NCI-H524 (cell line): Measurements from ENCODE around the gene PAMR1.

Experiments used
- DNase-seq, 2 experiments: peaks; one replicate each; lab custom pipeline; 2025; lab: John Stamatoyannopoulos, UW

The PAMR1 gene, protein sequence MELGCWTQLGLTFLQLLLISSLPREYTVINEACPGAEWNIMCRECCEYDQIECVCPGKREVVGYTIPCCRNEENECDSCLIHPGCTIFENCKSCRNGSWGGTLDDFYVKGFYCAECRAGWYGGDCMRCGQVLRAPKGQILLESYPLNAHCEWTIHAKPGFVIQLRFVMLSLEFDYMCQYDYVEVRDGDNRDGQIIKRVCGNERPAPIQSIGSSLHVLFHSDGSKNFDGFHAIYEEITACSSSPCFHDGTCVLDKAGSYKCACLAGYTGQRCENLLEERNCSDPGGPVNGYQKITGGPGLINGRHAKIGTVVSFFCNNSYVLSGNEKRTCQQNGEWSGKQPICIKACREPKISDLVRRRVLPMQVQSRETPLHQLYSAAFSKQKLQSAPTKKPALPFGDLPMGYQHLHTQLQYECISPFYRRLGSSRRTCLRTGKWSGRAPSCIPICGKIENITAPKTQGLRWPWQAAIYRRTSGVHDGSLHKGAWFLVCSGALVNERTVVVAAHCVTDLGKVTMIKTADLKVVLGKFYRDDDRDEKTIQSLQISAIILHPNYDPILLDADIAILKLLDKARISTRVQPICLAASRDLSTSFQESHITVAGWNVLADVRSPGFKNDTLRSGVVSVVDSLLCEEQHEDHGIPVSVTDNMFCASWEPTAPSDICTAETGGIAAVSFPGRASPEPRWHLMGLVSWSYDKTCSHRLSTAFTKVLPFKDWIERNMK

DNA sequence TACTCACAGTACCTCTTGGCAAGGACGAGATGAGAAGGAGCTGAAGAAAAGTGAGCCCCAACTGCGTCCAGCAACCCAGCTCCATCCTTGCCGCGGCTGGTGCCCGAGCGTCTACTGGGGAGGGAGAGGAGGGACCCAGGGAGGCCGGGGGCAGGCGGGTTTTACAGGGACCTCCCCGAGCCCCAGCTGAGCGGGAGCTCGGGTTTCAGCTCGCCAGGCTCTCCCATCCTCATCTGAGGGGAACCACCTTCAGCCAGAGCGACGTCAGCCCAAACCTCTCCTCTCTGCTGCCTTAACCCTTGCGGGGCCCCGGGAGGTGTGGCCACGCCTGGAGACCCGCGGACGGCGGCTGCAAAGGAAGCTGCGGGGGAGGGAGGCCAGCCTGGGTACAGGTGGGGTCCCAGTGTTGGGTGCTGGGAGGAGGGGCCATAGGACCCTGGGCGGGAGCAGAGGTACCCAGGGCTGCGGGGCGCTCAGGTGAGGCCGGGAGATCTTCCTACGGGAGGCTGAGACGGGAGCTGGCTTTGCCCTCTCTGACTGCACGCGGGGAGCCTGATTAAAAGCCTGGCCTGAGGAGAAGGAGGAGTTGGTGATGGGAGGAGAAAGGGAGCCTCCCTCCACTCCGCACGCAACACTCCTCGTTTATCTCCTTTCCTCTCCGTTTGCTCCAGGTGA is at the start of gene PAMR1:
Gene PAMR1 (minus strand): TSS at position 116 of the 675 bp plus-strand sequence. CDS start 31 bp downstream, at position 85.
- DNase-seq: peak; percentile 20 to 47

DNA sequence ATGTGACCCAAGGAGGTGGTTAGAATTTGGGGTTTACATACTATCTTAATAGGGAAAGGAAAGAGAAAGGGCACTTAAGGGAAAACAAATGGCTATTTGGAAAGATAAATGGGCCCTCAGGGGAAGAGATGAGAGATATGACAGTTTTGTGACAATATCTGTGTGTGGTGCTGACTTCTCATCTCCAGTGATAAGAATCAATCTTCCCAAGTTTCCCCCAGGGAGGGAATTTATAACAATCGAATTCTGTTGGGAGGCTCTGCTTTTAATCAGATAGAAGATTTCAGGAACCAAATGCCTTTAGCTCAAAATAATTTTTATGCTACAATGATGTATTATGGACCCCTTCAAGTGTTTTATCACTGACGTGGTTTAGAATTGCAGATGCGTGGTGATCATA is 46.3 kb upstream of the PAMR1 start:
- no peak for DNase-seq

DNA sequence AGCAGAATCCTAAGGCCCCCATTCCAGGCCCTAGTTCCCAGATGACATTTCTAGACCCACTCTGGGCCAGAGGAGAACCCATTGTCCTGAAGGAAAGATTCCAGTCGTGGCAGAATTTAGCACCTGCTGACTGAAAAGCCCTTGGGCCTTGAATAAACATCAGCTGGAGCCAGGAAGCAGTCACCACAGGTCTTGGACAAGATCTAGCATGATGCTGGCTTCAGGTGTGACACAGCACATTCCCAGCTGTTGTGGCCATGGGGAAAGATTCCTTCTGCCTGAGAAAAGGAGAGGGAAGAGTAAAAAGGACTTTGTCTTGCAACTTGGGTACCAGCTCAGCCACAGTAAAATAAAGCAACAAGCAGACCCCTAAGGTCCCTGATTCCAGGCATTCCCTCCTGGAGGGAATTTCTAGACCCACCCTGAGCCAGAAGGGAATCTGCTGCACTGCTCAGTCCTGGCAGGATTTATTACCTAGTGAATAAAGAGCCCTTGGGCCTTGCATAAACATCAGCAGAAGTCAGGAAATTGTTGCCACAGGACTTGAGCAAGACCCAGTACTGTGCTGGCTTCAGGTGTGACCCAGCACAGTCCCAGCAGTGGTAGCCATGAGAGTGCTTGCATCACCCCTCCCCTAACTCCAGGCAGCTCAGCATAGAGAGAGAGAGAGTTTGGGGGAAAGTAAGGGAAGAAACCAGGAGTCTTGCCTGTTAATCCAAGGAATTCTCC is 42.5 kb upstream of the PAMR1 start:
- no peak for DNase-seq

DNA sequence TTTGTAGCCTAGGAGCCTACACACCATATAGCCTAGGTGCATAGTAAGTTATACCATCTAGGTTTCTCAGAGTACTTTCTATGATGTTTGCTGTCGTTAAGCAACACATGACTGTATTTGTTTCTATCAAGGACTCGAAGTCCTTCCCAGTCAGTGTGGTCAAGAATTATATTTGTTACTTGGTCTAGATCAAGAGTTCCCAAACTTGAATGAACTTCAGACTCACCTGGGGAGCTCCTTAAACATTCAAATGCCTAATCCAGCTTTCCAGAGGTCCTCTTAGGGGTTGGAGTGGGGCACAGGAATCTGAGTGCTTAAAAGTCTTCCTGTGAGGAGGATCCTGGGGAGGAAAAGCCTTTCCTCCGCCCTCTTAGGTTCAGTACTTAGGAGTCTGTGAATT is 41.5 kb upstream of the PAMR1 start:
- DNase-seq: no peak

DNA sequence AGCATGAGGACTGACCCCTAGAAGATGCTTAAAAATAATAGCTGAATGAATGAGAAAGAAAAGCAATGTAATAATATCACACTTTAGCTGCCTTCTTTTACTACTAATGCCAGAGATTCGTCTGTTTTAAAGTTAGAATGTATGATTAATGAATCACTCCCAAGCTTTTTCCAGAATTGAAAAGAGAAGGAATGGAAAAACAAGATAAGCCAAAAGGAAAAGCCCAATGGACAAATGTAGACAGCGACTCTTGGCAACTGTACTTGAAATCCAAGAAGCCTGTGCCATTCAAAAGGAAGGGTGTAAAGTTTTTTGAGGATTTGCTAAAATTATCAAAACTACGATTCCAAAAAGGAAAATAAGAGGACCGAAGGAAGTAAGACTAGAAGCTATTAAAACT is 40.8 kb upstream of the PAMR1 start:
- DNase-seq: no peak

DNA sequence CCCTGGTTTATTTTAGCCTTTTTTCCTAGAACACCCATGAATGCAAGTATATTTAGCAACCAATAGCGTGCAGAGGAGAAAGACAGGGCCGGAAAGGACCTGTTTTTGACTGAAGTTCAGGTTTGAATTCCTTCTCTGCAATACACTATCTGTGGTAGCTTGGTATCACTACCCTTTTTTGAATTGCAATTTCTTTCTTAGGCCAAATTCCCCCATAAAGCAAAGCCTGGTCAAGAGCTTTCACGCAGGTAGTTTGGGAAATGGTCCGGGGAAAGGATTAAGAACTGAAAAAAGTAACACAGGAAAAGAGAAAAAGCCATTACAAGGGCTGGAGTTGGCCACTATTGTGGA is 38.8 kb upstream of the PAMR1 start:
- DNase-seq: no peak

DNA sequence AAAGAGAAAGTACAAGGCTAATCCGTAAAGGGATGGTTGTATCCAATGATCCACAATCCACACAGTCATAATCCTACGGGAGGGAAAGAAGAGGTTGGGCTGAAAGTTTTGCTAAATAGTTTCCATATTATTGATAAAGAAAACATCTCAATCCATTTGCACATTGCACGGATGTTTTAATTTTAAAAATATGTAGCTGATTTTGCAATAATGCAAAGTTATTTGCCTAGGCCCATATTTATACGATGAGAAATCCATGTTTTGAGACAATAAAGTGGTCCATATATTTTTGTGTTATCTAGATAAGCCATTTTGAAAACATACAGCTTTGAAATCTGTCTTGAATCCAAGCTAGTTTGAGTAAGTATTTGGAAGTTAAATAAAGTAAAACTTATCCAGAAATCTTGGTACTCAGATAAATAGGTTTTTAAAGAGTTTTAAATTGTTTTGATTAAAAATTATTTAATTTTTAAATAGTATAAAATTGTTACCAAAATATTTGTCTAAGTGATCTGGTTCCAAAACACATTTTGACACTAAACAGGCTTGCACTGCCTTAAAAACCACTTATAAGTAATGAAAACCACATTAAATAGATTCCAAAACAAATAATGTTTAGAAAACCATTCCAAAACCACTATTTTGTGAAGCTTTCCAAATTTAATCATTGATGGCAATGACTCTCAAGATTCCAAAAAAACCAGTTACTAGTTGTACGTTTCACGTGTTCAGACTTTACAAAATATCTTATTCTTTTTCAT is 38.2 kb upstream of the PAMR1 start:
- DNase-seq: no peak

DNA sequence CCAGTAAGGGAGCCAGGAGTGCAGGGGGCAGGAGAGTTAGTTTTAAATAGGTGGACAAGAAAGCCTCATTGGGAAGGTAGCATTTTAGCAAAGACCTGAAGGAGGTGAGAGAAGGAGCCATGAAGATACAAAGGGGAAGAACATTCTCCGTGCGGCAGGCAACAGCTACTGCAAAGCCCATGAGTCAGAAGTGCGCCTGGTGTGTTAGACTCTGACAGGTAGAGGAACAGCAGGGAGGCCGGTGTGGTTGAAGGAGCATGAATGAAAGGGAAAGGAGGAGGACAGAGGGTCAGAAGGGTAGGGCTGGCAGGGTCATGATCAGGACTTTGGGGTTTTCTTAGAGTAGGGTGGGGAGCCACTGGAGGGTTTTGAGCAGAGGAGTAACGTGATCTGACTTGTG is 34.5 kb upstream of the PAMR1 start:
- DNase-seq: no peak

DNA sequence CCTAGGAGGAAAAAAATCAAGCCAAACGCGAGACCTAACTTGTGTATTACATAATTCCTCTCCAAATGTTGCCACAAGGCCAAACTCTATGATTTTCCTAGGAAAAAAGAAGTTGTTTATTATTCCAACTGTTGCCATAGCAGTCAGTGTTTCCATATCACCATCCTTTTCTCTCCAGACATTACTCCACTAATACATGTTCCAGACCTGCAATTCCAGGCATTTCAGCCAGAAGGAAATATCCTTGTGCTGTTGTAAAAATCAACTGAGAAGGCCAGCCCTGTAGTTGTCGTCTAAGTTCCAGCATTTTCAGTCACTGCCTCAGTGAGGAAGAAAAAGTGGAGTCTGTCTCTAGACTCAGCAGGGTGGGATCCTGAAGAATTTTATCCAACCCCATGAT is 33.1 kb upstream of the PAMR1 start:
- no peak for DNase-seq

DNA sequence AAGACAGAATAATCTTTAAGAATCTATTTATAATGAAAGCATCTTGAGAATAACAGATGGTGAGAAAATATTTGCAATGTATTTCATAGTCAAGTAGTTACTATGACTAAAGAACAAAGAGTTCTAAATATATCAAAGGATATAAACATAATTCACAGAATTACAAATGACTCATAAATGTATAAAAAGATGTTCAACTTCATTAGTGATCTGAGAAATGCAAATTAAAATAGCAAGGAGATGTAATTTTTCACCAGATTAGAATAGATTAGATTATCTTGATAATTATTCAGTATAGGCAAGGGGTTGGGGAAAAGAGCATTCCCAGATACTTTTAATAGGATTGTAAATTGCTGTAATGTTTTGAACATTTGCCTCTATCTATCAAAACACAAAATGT is 30.1 kb upstream of the PAMR1 start:
- DNase-seq: no peak

DNA sequence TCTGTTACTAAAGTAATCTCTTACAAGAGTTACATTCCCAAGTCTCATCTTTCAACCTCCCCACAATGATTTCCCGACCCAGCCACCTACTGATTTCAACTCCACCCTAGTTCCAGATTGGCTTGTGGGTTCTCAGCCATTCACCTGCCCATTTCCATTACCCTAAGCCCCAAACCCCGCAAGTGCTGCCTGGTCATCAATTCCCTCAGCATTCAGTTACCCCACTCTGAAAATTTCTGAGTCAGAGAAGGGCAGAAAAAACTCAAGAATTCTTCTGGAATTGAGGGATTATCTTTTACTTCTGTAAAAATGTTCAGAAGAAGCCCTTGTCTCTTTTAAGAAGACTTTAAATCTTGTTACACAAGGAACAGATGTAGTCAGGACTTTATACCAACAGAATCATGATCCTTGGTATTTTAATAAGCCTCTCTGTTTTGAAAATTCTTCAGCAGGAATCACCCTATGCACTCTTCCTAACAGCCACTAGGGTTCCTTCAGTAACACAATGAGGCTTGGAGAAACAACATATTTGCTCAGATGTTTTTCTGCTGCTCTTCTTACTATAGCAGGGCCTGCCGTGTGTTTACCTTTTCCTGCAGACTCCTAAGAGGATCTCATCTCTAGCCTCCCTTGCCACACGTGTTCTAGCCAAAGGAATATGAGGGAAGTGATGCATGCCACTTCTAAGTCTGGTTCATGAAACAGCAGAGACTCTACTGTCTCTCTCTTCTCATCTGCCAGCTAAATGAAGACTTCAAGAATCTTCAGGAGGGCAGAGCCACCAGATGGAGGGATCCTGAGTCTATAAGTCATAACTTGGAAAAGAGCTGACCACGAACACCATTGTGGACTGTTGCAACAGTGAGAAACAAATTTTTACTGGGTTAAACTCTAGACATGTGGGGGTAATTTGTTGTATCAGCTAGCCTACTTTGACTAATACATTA is 29.3 kb upstream of the PAMR1 start:
- DNase-seq: no peak

DNA sequence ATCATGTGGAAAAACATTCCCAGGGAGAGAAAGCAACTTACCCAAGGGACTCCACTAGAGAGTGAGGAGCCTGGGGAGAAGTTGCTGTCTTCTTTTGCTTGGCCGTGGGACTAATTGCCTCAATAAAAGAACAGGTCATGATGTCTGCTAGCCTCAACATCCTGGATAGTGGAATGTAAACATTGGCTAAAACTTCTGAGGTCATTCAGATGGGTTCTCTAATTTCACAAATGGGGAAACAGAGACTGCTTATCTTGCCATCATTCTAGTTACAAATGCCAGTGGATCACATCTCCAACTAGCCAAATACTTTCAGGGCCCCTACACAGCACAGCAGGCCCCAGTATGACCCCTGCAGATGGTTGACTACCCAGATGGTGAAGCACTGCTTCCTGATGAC is 28.4 kb upstream of the PAMR1 start:
- no peak for DNase-seq

DNA sequence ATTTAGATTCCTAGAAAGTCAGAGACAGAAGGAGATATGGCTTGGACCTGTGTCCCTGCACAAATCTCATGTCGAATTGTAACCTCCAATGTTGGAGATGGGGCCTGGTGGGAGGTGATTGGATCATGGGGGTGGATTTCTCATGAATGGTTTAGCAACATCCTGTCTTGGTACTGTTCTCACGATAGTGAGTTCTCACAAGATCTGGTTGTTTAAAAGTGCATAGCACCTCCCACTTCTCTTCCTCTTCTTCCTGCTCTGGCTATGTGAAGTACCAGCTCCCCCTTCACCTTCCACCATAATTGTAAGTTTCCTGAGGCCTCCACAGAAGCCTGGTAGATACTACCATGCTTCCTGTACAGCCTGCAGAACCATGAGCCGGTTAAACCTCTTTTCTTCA is 27.6 kb upstream of the PAMR1 start:
- DNase-seq: no peak

DNA sequence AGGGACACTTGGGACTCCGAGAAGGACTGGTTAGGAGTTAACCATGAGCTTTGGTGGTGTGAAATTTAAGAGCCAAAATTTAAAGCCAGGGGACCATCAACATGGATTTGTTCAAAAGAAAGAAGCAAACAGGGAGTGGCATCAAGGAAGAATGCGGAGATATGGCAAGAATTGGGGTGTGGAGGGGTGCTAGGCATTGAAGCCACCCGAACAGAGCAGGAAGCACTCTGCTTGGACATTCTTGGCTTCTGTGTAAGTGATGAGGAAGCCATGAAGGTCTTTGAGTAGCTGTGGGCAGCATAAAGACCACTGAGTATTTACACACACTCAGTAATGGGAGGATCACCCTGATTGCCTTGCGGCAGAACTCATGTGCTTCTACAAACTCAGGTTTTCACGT is 27.2 kb upstream of the PAMR1 start:
- no peak for DNase-seq

DNA sequence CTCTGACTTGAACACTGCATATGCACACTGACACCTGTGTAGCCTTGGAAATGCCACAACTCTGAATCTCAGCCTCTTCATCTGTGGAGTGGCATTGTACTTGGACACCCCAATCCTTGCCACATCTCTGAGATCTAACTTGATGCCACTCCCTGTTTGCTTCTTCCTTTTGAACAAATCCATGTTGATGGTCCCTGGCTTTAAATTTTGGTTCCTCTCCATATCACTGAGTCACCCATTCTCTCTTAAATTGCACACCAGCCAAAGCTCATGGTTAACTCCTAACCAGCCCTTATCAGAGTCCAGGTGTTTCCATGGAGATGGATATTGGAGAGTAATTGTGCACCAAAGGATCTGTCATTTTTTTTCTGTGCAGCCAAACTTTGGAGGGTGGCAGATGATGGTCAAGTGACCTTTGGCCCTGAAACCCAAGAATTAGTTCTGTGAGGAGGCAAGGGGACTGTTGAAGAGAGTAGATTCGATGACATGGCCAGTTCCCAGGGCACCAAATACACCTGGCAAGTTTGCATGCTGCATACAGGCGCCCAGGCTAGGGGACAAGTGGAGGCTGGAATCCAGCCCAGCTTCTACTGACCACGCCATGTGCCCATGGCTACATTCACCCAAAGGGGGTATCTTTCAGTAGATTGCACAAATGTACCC is 25.1 kb upstream of the PAMR1 start:
- no peak for DNase-seq

DNA sequence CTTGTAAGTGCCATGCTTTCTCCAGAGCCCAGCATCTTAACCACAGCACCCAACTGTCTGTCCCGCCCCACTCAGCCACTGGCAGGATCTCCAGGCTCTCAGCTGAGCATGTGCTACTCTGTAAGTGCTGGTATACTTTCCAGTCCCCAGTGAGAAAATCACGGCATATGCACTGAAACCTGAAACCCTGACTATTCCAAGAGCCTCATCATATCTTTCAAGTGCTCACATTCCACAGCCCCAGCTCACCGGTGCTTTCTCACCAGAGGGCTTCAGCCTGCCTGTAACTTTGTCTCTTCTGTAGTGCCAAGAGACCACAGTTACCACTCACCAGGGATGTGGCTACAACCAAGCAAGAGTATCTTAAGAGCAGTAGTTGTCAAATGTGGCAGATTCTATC is 24.4 kb upstream of the PAMR1 start:
- DNase-seq: peak; percentile 84 to 94

DNA sequence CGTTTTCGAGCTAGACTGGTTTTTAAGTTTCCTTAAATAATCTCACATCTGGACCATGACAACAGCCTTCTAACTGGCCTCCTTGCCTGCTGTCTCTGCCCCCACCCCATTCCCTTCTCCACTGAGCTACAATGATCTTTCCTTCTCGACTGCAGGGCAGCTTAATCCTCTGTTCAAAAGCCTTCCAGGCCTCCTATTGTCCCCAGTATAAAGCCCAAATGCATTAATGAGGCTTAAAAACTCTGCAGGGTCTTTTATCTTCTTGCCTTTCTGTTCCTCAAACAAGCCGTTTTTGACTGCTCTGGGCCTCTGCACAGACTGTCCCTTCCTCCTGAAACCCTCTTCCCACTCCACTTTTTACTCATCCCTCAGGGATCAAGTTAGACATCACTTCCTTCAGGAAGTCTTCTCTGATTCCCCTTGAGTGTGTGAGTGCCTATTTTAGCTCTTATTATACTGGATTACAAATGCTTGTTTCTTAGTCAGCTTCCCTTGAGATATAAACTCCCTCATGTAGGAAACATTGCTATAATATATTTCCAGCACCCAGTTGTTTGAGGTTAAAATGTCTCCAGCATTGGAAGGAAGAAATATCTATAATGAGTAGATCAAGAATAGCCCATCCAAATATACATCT is 23.6 kb upstream of the PAMR1 start:
- peak in 1 of 2 experiments; percentile 39 for DNase-seq

DNA sequence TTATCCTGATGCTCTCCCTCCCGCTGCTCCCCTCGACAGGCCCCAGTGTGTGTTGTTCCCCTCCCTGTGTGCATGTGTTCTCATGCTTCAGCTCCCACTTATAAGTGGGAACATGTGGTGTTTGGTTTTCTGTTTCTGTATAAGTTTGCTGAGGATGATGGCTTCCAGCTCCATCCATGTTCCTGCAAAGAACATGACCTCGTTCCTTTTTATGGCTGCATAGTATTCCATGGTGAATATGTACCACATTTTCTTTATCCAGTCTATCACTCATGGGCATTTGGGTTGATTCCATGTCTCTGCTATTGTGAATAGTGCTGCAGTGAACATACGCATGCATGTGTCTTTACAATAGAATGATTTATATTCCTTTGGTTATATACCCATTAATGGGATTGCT is 22.6 kb upstream of the PAMR1 start:
- DNase-seq: peak in 1 of 2 experiments; percentile 22

DNA sequence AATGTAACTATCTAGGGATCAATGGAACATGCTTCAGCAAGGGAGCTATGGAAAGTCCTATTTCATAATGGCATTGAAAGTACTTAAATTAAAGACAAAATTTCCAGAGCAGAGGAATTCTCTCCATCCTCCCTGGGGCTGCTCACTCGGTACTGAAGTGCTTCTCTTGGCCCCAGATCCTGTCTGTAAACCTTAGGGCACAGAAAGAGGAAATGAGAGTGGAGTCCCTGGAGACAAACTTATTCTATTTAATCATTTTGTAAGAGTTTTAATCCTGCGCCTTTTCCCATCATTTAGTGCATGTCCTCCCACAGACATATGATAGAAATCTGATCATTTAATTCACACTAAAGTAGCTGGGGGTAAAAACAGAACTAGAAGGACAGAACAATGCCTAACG is 20.9 kb upstream of the PAMR1 start:
- DNase-seq: no peak
